NCI-H1092 treated with DMSO at 0.1 percent for 48 hours (cell line): Measurements from ENCODE around the gene WWOX.

ENCODE experiments used
- DNase-seq: peaks from one replicate; lab custom pipeline; 2025; lab: John Stamatoyannopoulos, UW

The WWOX gene

GRCh38 chr16:78906135-78906534 is 806.7 kb downstream of the WWOX start:
- DNase-seq = no peak

GRCh38 chr16:78909226-78909625 is 809.8 kb downstream of the WWOX start:
- DNase-seq = no peak

GRCh38 chr16:78915811-78916345 is 816.4 kb downstream of the WWOX start:
- DNase-seq = no peak

GRCh38 chr16:78916928-78917545 is 817.6 kb downstream of the WWOX start:
- no peak for DNase-seq

GRCh38 chr16:78918805-78919305 is 819.4 kb downstream of the WWOX start:
- no peak for DNase-seq

DNA sequence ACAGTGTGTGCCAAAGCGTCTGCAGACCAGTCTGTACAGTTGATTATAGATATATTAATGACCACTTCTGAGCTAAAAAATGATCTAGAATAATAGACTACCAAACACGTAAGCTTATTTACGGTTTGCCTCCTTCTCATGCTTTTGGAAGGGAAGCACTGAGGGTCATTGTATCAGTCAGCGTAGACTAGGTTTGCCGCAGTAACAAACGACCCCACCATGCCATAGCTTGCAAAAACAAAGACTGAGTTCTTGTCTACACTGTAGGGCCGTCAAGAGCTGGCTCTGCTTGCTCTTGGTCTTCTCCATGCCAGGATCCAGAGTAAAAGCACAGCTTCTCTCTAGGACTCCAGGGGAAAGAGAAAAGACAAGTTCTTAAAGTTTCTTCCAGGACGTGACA is 820.4 kb downstream of the WWOX start:
- DNase-seq = no peak

- no peak for DNase-seq
These were observed 821.2 kb downstream of the WWOX start for GRCh38 chr16:78920621-78921020.

DNA sequence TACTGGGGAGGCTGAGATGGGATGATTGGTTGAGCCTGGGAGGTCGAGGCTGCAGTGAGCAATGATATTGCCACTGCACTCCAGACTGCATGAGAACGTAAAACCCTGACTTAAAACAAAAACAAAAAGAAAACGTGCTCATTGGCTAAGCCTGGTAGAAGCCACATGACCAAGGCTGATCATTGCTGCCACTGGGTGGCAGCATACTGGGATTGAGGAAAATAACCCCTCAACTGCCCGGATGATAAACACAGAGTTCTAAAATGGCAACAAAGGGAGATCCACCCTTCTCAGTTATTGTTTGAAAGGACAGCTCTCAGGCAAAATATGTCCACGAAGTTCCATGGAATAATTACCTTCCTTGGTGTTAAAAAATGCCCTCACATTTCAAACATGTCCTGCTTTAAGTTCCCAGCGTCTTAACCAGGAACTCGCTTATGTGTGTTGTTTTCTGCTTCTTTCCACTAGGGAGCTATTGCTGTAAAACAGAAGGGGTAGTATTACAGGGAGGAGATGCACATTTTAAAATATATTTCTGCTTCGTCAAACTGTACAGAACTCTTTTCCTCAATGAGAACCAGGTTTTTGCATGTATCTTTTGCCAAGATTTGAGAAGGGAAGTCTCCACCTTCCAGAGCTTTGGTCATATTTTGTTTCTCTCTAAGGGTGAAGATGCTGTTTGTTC is 825.8 kb downstream of the WWOX start:
- no peak for DNase-seq

DNA sequence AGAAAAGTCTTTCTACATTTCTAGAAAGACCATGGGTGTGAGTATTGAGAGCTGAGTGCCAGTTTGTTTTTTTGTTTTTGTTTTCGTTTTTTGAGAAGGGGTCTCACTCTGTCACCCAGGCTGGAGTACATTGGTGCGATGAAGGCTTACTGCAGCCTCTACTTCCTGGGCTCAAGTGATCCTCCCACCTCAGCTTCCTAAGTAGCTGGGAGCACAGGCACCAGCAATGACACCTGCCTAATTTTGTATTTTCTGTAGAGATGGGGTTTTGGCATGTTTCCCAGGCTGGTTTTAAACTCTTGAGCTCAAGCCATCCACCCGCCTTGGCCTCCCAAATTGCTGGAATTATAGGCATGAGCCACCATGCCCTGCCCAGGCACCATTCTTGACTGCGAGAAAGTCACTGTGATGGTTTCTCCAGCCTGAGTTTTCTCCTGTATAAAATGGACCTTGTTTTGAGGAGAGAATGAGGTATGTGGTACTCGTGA is 827.3 kb downstream of the WWOX start:
- peak; percentile 51 for DNase-seq

DNA sequence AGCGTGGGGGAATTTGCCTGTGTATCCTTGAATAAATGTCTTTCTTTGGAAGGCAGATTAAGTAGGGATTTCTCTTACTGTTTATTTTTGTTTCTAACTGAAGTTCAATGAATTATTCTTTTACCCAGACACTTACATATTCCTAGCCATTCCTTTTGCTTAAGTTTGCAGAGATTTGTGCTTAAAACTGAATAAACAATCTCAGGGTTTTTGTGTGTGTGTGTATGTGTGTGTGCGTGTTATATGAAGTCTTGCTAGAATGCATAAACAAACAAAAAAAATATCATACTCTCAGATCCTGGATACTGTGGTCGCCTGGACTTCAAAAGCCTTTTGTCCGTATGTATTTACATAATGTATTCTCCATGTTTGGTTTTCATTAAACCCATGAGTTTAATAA is 828.3 kb downstream of the WWOX start:
- DNase-seq = no peak

GRCh38 chr16:78929841-78930240 is 830.4 kb downstream of the WWOX start:
- DNase-seq = no peak

- DNase-seq = no peak
These were observed 831.1 kb downstream of the WWOX start for GRCh38 chr16:78930561-78930960.

DNA sequence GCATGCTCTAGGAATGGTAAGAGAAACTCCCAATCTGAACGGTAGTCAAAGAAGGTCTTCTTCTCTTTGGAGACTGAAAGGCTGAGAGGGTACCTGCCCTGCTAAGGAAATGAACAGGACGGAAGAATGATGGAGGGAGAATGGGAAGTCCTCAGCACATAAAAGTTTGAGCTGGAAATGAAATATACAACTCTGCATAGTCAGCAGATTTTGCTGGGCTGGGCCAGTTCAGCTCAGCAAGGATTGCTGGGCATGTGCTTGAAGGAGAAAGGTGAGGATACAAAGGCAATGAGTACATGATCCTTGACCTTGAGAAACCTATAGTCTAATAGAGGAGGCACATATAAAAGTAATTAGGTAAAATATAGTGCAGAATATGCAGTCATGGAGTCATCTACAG is 831.8 kb downstream of the WWOX start:
- no peak for DNase-seq

GRCh38 chr16:78931678-78932077 is 832.2 kb downstream of the WWOX start:
- no peak for DNase-seq

GRCh38 chr16:78932355-78932943 is 833.0 kb downstream of the WWOX start:
- DNase-seq = peak; percentile 14

DNA sequence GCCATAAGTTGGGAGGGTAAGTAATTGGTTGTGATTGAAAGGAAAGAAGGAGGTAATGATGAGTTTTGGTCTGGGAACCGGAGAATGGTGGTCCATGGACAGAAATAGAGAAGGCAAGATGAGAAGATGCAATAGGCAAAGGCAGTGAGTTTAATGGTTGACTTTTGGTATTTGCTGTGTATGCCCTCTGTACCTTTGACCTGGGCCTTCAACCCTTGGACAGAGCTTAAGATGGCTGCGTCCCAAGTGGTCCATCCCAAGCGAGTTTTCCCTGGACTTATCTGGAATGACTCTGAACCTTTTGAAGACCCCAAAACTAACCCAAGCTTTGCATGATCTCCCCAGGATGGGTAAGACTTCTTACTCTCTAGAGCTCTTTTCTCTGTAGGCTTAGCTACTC is 836.6 kb downstream of the WWOX start:
- no peak for DNase-seq

DNA sequence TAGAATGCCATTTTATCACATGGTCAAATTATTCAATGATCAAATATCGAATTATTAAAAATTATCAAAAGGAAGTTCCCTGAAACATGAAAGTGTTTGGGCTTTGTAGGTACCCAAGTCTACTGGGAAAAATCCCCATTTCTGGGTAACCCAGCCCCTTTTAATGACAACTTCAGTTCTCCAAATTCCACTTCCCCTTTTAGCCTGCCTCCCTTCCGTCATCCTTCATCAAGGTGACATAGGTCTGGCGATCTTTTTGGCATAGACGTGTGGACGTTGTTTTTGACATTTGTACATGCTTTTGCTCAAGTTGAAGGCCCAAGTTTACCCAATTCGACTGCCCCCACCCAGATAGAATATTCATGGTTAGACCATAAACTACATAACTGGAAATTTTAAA is 840.1 kb downstream of the WWOX start:
- DNase-seq = no peak

GRCh38 chr16:78942625-78943245 is 843.3 kb downstream of the WWOX start:
- no peak for DNase-seq

DNA sequence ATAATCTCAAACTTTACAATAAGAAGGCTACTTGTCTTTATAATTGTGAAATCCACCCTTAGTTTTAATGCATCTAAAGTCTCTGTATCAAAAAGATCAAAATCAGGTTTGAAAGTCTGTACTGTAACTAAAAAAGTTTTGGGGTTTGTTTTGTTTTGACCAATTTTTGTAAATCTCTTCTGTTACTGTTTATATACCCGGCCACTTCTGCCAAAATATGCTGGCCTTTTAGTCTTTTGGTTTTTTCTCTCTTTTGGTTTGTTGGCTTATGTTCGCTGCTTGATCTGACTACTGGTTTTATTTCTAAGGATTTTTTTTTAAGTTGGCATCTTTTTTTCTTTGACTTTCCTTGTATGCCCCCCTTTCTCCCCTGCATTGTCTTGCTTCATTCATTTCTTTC is 845.9 kb downstream of the WWOX start:
- no peak for DNase-seq

GRCh38 chr16:78946556-78946955 is 847.1 kb downstream of the WWOX start:
- DNase-seq = no peak

DNA sequence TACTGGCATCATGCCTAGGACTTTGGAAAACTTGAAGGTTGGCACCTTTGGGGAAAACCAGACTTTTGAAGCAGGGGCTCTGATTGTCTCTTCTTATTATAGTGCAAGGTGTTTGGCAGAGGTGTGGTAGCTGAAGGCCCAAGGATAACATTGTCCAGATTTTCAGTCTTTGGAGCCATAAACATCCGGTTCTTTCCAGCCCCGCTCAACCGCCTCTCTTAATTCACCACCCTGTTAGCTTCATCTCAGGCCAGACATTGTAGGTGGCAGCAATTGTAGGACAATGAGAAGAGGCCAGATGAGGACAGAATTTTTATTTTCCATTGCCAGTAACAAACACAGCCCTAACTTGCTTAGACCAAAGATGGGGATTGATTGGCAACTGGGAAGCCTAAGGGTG is 851.3 kb downstream of the WWOX start:
- no peak for DNase-seq

DNA sequence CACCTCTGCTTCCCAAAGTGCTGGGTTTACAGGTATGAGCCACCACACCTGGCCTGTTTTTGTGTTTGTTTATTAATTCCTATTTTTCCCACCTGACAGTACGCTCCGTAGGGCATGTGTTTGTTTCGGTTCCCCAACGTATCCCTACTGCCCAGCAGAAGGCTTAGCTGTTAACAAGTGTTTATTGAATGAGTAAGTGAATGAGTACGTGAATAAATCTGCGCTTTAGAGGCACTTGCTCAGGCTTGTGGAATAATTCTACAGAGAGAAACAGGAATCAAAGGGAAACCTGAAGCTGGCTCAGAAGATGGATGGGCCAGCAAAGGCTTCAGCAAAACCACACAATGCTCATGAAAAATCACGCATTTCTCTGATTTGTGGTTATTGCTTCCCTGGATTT is 853.2 kb downstream of the WWOX start:
- DNase-seq = no peak

DNA sequence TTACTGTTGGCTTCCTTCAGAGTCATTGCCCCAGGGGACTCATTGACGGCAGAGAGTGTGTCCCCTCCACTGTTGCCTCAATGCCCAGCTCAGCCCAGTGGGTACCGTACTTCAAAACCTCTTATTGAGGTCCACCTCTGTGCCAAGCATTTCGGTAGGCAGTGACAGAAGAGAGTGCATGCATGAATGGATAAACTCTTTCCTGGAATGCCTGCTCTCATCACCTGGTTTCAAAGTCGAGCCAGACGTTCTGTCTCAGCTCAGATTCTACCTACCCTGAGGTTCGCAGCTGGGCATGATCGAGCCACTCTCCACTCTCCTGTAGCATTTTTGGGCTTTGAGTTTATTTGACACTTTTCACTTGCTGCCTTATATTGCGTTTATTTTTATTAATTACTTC is 854.1 kb downstream of the WWOX start:
- DNase-seq = no peak
